HG02852 (cell line): ENCODE measurements around the gene UTP11.

Experiments used
- ATAC-seq: cut with Tn5 transposase; IDR thresholded peaks from one replicate; pipeline ENCODE4 v1.9.1; 2021; ENCODE audit warnings: mild to moderate bottlenecking, moderate library complexity; ENCODE audit not compliant: unreplicated experiment

UTP11 gene

DNA sequence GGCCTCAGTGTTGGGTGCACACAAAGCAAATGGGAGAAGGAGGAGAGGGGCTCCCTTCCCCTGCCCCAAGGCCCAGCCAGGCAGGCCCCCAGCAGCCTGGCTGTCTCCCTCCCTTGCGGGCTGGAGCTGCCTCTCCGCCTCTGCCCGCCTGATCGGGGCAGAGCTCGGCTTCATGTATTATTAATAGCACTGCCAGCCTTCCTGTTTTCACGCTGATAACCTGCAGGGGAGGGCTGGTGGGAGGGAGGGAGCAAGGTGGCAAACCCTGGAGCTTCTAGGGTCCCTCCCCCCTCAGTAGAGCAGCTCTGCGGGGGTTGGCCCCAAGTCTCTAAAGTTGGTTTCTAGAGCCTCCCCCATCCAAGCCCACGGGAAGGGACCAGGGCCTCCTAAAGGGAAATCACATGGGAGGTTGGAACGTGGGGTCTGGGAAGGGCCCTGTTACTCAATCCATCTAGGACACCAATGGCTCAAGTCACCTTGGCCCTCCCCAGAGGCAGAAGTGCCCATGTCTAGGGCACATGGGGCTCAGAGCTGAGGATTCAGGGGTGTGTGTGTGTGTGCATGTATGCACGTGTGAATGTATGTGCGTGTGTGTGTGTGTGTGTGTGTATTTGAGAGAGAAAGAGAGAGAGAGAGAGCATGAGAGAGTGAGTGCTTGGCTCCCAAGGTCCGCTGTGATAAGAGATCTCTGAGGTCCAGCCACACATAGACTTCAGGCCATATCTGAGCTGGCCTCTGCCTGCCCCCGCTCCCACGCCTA lies 55.9 kb downstream of the UTP11 start:
- ATAC-seq = no peak

DNA sequence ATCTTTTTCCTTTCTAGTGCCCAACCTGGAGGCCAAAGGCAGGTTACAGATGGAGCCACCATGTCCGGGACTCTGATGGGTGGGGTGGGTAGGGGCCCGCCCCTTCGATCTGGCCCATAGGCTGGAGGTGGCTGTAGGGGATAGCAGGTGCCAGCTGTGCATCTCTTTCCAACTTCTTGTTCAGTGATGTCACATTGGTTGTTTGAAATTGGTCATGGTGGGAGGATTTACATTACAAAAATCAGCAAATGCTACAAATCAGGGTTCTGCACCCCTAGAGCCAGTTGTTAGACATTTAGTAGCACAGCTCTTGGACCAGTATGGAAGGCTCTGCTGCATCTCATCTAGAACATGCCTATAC lies 56.4 kb downstream of the UTP11 start:
- no peak for ATAC-seq

GRCh38 chr1:38071312-38072256 lies 59.0 kb downstream of the UTP11 start:
- ATAC-seq = no peak

DNA sequence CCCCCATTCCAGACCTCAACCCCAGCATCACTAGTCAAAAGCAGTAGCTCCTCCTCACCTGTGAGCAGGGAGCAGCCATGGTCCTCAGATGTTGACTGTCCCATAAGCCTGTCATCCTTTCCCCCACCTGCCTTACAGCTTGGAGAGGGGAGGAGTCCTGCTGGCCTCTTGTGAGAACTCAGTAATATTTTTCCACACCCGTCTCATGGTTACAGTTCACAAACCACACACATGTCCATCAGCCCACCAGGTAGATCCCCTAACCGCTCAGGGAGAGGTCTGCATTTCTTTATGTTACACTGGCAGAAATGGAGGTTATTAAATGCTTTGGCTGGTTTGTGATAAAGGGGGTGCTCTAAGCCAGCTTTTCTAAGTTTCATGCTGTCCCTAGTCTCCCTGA lies 60.3 kb downstream of the UTP11 start:
- no peak for ATAC-seq

GRCh38 chr1:38073534-38074301 lies 61.2 kb downstream of the UTP11 start:
- ATAC-seq = no peak

DNA sequence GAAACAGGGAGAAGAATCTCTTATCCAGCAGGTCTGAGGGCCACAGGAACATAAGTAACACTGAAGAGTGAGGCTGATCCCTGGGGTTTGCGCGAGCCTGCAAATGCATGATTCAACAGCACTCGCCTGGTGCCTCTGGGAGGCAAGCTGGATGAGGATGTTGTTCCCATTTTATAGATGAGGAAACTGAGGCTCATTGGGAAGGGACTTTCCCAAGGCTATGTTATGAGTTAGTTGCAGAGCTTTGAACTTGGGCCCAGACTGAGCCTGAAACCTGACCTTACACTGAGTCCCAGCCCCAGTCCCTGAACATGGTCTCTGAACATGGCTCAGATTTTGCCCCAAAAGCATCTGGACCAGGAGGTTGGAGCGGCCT lies 61.8 kb downstream of the UTP11 start:
- no peak for ATAC-seq
